ENCODE data around the gene LRRC19.

Gene LRRC19

GRCh38 chr9:26955222-26955903 is 50.1 kb downstream of the LRRC19 start:
- DNase-seq: no peak

GRCh38 chr9:26954050-26954508 is 51.4 kb downstream of the LRRC19 start:
- DNase-seq: no peak

- DNase-seq: no peak
Measured at GRCh38 chr9:26951794-26952193, 53.7 kb downstream of the LRRC19 start.

- DNase-seq: no peak
Measured at GRCh38 chr9:26950521-26950920, 55.0 kb downstream of the LRRC19 start.

GRCh38 chr9:26949637-26950069 is 55.8 kb downstream of the LRRC19 start:
- DNase-seq: no peak

- DNase-seq: no peak
Measured at GRCh38 chr9:26947736-26948135, 57.7 kb downstream of the LRRC19 start.

GRCh38 chr9:26946753-26947727 is 58.4 kb downstream of the LRRC19 start, which contains the start of gene PLAA:
PLAA (minus strand) TSS chr9:26947242; CDS start chr9:26947045, 197 bp downstream.
- DNase-seq: peak; percentile 85

- no peak for DNase-seq
Measured at GRCh38 chr9:26945591-26945990, 59.9 kb downstream of the LRRC19 start.

Data from CD4-positive, alpha-beta T cell treated with Interleukin-6 for 4 hours (primary cell).